HEK293 (cell line): Measurements from ENCODE around the gene GALNT4.

ENCODE experiments used
- RBAK ChIP-seq: fragments of 450-650 bp; formaldehyde crosslinking; IDR thresholded peaks from 2 replicates; pipeline ENCODE4 v1.5.1; 2016; ENCODE audit warnings: missing biosample characterization, missing genetic modification characterization
- ZNF202 ChIP-seq: fragments of 450-650 bp; formaldehyde crosslinking; IDR thresholded peaks from 2 replicates; pipeline ENCODE4 v1.5.1; 2016; ENCODE audit warnings: missing biosample characterization, missing genetic modification characterization, borderline replicate concordance
- TF ChIP-seq, protein P1 (sequence below): fragments of 450-650 bp; IDR thresholded peaks from 2 replicates; pipeline ENCODE4 v1.5.1; 2018; ENCODE audit warnings: missing biosample characterization, missing genetic modification characterization
- TF ChIP-seq, protein P2 (sequence below): fragments of 450-650 bp; formaldehyde crosslinking; IDR thresholded peaks from 2 replicates; pipeline ENCODE4 v1.5.1; 2016; ENCODE audit warnings: missing biosample characterization, missing genetic modification characterization

DNA sequence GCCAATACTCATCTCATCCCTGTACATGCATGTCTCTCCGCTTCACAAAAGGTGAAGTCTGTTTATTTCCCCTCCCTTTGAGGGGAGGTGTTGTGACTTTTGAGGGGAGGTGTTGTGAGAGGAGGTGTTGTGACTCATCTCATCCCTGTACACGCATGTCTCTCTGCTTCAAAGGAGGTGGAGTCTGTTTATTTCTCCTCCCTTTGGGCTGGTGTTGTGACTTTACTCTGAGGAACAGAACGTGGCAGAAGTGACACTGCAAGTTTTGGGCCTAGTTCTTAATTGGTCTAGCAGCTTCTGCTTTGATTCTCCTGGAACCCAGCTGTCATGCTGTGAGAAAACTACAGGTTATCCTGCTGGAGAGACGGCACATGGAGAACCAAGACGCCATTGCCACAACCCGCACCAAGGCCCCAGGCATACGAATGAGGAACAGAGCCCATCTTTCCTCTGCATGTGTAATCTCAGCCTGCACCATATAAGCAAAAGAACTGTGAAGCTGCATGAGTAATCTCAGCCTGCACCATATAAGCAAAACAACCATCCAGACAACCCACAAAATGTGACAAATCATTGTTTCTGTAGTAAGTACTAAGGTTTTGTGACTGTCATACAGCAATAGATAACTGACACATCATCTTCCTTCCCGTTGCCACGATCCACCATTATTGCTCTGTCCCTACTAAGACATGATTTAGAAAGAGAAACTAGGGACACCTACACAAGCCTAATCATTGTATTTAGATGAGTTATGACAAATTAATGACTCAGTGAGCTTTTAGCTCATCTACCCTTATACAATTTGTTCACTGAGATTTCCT, 30.0 kb downstream of the GALNT4 start:
- TF ChIP-seq ZNF202 (tag by site-specific recombination): no peak
- TF ChIP-seq, protein P1, sequence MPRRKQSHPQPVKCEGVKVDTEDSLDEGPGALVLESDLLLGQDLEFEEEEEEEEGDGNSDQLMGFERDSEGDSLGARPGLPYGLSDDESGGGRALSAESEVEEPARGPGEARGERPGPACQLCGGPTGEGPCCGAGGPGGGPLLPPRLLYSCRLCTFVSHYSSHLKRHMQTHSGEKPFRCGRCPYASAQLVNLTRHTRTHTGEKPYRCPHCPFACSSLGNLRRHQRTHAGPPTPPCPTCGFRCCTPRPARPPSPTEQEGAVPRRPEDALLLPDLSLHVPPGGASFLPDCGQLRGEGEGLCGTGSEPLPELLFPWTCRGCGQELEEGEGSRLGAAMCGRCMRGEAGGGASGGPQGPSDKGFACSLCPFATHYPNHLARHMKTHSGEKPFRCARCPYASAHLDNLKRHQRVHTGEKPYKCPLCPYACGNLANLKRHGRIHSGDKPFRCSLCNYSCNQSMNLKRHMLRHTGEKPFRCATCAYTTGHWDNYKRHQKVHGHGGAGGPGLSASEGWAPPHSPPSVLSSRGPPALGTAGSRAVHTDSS (tag by site-specific recombination): no peak
- TF ChIP-seq RBAK: no peak
- TF ChIP-seq, protein P2, sequence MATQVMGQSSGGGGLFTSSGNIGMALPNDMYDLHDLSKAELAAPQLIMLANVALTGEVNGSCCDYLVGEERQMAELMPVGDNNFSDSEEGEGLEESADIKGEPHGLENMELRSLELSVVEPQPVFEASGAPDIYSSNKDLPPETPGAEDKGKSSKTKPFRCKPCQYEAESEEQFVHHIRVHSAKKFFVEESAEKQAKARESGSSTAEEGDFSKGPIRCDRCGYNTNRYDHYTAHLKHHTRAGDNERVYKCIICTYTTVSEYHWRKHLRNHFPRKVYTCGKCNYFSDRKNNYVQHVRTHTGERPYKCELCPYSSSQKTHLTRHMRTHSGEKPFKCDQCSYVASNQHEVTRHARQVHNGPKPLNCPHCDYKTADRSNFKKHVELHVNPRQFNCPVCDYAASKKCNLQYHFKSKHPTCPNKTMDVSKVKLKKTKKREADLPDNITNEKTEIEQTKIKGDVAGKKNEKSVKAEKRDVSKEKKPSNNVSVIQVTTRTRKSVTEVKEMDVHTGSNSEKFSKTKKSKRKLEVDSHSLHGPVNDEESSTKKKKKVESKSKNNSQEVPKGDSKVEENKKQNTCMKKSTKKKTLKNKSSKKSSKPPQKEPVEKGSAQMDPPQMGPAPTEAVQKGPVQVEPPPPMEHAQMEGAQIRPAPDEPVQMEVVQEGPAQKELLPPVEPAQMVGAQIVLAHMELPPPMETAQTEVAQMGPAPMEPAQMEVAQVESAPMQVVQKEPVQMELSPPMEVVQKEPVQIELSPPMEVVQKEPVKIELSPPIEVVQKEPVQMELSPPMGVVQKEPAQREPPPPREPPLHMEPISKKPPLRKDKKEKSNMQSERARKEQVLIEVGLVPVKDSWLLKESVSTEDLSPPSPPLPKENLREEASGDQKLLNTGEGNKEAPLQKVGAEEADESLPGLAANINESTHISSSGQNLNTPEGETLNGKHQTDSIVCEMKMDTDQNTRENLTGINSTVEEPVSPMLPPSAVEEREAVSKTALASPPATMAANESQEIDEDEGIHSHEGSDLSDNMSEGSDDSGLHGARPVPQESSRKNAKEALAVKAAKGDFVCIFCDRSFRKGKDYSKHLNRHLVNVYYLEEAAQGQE: no peak
